GM15510 (cell line): ENCODE results near the gene FGFR1OP2.

Experiments used
- POLR2A ChIP-seq: IDR thresholded peaks from 3 replicates; pipeline ENCODE4 v1.6.1; 2011; ENCODE audit warnings: borderline replicate concordance; ENCODE audit not compliant: insufficient read length; ENCODE audit errors: extremely low read depth

Gene FGFR1OP2

DNA sequence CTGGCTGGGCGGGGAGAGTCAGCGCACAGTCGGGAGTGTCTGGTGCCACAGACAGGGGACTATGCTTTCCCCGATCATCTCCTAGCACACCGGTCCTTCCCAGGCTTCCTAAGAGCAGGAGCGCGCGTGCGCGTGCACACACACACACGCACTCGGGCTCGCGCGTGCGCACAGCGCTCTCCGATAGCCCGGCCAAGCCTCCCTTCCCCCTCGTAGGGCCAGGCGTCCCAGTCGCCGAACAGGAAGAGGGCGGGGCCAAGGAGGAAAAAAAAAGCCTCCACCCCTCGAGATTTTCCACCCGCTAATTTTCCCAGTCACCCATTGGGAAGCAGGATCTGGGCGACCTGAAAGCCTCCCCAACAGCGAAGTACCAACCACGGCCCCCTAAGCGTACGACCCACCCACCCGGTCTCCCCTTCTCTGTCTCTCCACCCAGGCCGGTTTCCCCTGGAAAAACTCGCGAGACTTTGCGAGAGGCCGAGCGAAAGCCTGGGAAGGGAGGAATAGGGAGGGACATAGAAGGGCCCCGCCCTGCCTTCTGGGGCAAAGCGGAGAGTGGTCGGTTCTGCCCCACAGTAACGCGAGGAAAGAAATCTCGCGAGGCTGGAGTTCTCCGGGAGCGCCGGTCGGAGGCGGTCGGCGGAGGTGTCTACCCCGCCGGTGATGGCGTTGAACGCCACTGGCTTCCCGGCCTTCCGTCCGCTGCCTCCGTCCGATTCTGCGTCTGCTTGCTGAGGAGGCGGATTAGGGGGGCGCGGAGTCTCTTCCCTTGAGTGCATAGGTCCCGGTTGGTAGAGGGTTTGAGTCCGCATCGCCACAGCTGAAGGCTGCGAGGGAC is at the start of gene FGFR1OP2, which contains the start of gene INTS13:
Gene FGFR1OP2 (plus strand): TSS at position 608 of the 838 bp plus-strand sequence. CDS start 15,689 bp downstream, outside the sequence.
Gene INTS13 (minus strand): TSS at position 119 of the 838 bp plus-strand sequence. CDS start 1,178 bp downstream, outside the sequence.
- peak; percentile 97 for TF ChIP-seq POLR2A

GRCh38 chr12:26890784-26891183 is 47.5 kb upstream of the FGFR1OP2 start:
- TF ChIP-seq POLR2A = no peak

DNA sequence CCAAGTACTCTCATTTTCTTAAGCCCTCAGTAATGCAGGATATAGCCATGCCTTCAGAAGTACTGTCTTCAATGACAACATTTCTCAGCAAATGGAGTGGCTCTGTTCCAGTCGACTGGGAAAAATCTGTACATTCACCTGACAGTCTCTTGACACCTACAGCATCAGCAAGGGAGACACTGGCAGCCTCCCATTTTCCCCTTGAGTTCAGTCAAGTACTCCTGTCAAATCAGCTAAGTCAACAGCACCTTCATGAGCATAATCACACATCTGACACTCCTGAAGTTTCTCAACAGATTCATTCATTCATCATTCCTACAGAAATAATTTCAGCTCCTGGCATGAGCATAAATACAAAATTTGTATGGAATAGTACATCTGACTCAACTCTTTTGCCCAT is 46.6 kb upstream of the FGFR1OP2 start:
- TF ChIP-seq POLR2A = no peak

GRCh38 chr12:26895672-26896071 is 42.6 kb upstream of the FGFR1OP2 start:
- no peak for TF ChIP-seq POLR2A

DNA sequence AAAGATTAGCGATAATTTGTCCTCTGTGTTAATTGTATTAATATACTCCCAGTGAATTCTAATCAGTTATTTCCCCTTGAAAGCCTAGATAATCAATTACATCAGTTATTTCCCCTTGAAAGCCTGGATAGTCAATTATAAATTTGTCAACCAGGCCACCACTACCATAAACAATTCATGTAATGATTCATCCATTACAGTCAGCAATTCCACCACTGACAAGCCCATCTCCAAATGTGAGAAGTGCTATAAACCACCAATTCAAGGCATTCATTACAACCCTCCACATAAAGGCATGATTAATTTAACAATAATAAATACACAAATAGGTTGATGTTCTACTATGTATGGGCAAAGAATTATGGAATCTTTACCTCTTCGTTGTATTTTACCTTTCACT is 41.4 kb upstream of the FGFR1OP2 start:
- TF ChIP-seq POLR2A = no peak

- TF ChIP-seq POLR2A = no peak
Measured at GRCh38 chr12:26906024-26906423, 32.2 kb upstream of the FGFR1OP2 start.

GRCh38 chr12:26906704-26907103 is 31.6 kb upstream of the FGFR1OP2 start:
- no peak for TF ChIP-seq POLR2A

- TF ChIP-seq POLR2A = no peak
Measured at GRCh38 chr12:26918321-26919215, 19.7 kb upstream of the FGFR1OP2 start.

GRCh38 chr12:26919216-26919555 is 19.1 kb upstream of the FGFR1OP2 start:
- TF ChIP-seq POLR2A = no peak

GRCh38 chr12:26921886-26922285 is 16.4 kb upstream of the FGFR1OP2 start:
- TF ChIP-seq POLR2A = no peak

GRCh38 chr12:26928661-26929060 is 9.6 kb upstream of the FGFR1OP2 start:
- no peak for TF ChIP-seq POLR2A

- TF ChIP-seq POLR2A = no peak
Measured at GRCh38 chr12:26929590-26929989, 8.7 kb upstream of the FGFR1OP2 start.

- no peak for TF ChIP-seq POLR2A
Measured at GRCh38 chr12:26935636-26936378, 2.5 kb upstream of the FGFR1OP2 start.

DNA sequence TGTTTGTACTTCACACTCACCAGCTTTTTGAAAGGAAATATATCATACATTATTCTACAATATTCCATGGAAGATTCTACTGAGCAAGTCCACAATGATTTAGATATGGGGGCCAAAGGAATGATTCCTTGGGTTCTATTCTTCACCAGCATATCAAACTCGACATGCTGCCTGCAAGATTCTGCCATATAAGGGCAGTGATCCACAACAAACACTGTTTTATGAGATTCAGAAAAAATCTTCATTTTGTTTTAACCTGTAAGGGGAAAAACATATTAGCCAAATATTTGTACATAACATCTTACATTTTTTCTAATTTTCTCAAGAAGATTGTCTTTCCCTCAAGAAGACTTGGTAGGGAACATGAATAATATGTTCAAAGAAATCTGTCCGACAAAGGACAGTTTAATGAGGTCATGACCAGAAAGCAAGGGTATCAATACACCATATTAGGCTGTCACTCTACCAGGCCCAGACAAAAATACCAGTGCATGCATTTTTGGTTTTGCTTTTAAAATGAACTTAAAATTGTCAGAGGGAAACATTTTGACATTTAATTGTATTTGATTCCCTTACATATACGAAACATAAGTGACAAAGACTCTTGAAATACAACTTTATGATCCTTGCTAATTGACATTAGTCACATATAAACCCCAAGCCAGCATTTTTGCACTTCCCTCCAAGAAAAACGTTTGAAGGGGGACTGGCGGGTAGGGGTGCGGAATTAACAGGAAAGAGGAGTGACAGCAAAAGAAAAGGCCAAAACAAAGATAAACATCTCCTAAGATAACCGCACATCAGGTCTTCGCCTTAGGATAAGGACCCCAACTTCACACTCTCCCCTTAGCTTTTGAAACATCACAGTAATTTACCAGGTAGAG is 1.5 kb upstream of the FGFR1OP2 start:
- TF ChIP-seq POLR2A = no peak
